ENCODE results near the gene PSME3IP1.
"Not testable (repeated sequence)": the region's sequence is repeated elsewhere in the genome, so short reads cannot be mapped to it uniquely, and the experiment has no call there.

The PSME3IP1 gene

DNA sequence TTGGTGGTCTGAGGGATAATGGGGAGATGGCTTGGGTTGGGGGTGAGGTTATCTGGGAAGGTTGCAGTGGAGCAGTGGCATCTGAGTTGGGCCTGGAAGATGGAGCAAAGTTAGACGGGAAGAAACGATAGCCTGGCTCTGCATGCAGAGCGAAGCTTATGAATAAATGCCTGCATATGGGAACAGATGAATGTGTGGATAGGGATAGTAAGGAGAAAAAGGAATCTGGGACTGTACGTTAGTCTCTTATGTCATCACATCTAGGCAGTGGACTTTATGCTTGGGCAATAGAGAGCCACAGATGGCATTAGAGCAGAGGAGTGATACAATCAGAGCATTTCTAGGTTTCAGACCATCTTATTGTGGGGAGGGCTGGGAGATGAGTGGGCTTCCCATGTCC lies 60.5 kb downstream of the PSME3IP1 start:
- no peak for DNase-seq

- no peak for DNase-seq
These were observed 61.7 kb downstream of the PSME3IP1 start for GRCh38 chr16:57123974-57124674.

DNA sequence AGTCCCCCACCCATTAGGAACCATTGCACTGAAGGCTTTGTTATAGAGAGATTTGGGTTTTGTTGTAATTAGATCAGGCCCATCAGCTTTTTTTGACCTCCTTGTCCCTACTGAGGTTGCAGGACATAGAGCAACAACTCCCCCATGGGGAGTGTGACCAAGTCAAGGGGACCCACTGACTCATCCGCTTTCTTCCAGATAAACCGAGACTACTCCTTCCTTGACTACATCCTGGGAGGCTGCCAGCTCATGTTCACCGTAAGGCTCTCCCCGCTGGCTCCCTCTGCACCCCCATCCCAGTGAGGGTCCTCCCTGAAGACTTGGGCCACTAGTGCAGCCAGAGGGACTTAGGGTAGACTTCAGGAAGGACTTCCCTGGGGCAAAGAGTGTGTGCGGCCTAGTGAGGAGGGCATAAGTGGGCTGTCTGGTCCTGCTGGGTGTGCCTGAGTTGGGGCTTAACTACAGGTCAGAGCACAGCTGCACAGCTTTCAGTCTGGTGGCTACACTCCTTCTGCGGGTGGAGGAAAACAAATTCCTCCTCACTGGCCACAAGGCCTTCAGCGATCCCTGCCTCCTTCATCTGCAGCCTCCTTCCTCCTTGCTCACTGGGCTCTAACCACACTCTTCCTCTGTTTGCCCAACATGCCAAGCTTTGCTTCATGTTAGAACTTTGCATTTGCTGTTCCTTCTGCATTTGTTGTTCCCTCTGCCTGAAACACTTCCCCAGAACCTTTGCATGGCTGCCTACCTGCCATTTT lies 62.4 kb downstream of the PSME3IP1 start:
- no peak for DNase-seq

GRCh38 chr16:57118461-57119084 lies 67.3 kb downstream of the PSME3IP1 start:
- DNase-seq = no peak

- DNase-seq = no peak
These were observed 70.2 kb downstream of the PSME3IP1 start for GRCh38 chr16:57115514-57116182.

GRCh38 chr16:57115168-57115513 lies 70.7 kb downstream of the PSME3IP1 start:
- DNase-seq = no peak

DNA sequence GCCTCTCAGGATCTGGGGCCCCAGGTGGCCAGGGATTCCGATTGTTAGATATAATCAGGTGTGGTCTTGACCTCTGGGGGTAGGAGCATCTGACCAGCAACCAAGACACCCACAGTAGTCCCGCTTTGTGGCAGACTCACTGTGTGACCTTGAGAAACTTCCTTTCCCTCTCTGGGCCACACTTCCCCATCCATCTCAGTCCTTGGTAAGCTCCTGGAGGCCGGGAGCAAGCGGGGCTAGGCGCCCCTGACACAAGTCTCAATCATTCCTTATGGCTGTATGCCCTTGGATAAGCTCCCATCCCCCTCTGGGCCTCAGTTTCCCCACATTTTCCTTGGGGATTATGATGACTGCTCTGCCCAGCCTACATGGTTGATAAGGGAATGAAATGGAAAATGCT lies 72.2 kb downstream of the PSME3IP1 start:
- DNase-seq = no peak

DNA sequence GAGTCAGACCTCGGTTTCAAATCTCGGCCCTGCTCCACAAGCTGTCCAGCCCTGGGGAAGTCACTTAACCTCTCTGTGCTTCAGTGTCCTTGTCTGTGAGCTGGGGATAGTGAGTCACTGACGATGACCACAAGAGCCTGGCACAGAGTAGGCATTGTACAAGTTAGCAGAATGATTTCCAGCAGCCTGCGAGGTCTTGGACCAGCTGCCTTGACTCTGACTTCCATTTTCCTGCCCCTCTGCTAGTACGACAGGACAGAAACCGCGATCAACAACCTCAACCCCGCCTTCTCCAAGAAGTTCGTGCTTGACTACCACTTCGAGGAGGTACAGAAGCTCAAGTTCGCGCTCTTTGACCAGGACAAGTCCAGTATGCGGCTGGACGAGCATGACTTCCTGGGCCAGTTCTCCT lies 72.8 kb downstream of the PSME3IP1 start:
- DNase-seq = no peak

- DNase-seq = no peak
These were observed 73.3 kb downstream of the PSME3IP1 start for GRCh38 chr16:57112403-57113041.

DNA sequence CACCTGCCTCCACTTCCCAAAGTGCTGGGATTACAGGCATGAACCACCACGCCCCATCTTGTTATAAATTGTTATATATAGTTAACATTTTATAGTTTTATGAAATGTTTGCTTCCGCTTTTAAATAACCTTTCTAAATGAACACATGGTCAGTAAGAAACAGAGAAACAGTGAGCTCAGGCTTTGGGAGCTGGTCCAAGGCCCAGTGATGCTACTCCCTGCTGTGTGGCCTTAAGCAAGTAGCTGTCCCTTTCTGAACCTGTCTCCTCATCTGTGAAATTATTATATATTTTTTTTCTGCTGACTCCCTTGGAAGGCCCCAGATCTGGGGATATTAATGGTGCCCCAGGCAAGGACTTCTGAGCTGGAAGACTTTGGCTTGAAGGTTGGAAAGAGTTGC lies 74.4 kb downstream of the PSME3IP1 start:
- DNase-seq = no peak

DNA sequence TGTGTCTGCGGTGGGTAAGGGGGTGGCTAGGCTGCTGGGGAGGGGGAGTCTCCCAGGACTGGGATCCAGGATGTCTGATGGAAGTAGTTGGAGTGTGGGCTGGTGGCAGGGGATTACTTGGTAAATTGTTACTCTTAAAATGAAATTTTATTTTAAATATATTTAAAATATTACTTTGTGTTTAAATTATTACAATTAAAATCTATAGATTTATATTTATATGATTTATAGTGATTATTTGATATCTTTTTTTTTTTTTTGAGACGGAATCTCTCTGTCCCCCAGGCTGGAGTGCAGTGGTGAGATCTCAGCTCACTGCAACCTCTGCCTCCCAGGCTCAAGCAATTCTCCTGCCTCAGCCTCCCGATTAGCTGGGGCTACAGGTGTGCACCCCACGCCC lies 74.9 kb downstream of the PSME3IP1 start:
- no peak for DNase-seq

- DNase-seq = not testable (repeated sequence)
These were observed 76.4 kb downstream of the PSME3IP1 start for GRCh38 chr16:57109259-57110105.

- DNase-seq = no peak
These were observed 77.4 kb downstream of the PSME3IP1 start for GRCh38 chr16:57108432-57108831.

DNA sequence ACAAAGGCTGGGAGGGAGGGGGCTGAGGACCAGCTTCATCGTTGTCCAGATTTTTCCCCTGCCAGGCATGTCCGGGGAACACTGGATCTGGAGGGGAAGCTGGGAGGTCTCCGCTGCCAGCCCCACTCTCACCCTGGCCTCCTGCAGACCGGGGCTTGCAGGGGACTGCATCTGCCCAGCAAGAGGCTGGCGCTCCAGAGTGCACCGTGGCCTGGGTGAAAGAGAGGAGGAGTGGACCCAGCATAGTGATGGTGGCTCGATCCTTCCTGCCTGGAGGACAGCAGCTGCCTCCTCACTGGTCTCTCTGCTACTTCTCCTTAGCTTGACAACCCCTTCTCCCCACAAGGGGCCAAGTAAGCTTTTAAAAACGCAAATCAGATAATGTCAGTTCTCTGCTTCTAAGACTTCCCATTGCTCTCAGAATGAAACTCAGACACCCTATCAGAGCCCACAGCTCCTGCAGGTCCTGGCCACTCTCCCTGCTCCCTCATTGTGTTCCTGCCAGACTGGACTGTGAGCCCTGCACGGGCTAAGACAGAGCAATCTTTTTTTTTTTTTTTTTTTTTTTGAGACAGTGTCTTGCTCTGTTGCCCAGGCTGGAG lies 78.4 kb downstream of the PSME3IP1 start:
- no peak for DNase-seq

DNA sequence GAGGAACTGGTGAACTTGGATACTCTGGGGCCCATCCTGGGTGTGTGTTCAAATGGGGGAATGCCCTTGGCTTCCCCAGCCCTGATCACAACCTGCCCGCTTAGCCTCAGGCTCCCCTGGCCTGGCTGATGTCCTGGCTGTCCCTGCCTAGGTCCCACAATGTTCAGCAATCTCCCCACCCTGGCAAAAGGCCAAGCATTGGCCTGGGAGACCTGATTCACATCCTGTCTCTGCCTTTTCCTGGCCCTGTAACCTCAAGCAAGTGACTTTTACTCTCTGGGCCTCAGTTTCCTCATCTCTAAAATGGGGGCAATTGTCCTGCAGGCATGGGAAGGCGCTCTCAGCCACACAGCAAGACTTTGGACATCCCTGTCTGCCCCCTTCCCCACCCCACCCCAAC lies 79.1 kb downstream of the PSME3IP1 start:
- no peak for DNase-seq

DNA sequence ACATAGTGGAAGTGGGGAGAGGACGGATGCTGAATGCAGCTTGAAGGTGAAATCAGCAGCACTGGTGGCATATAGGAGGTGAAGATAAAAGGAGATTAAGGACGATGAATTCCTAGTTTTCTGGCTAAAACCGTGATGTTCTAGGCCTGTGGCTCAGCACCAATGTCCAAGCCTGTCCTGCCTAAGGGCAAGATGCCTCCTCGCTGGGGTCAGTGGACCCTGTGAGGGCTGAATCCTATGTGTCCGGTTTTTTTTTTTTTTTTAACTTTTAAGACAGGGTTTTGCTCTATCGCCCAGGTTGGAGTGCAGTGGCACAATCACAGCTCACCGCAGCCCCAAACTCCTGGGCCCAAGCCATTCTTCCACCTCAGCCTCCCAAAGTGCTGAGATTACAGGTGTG lies 80.7 kb downstream of the PSME3IP1 start:
- no peak for DNase-seq

DNA sequence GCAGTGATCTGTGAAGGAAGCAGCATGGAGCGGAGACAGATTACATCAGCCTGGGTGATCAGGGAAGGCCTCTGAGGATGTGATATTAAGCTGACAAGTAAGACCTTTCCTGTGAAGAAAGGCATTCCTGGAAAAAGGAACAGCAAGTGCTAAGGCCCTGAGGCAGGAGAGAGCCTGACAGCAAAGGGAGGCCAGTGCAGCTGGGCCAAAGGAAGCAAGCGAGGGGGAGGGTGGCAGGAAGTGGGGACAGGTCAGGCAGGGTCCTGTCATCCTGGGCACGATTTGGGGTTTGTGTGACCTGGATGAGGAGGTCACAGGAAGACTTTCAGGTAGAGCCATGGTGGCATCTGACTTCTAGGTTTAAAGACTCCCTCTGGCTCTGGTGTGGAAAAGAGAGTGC lies 81.1 kb downstream of the PSME3IP1 start:
- no peak for DNase-seq

- no peak for DNase-seq
These were observed 82.7 kb downstream of the PSME3IP1 start for GRCh38 chr16:57102888-57103851.

Data from right kidney (tissue), 1 donor.